ENCODE data around the gene KRT76.

Gene KRT76

GRCh38 chr12:52724384-52724783 lies 52.8 kb downstream of the KRT76 start:
- no peak for DNase-seq

- DNase-seq = no peak
These were observed 54.5 kb downstream of the KRT76 start for GRCh38 chr12:52722680-52723079.

- DNase-seq = no peak
These were observed 55.2 kb downstream of the KRT76 start for GRCh38 chr12:52721838-52722470.

GRCh38 chr12:52720365-52720886 lies 56.7 kb downstream of the KRT76 start:
- no peak for DNase-seq
